Gastrocnemius medialis (tissue), 4 donors: ENCODE data around the gene KRTAP22-1.

ENCODE experiments used
- CTCF ChIP-seq, 5 experiments: fragments of 450-650 bp in 3 of 5; fragments of 200-600 bp in 2 of 5; sonication (generic) in 2 of 5; IDR thresholded peaks in 4 of 5; conservative IDR thresholded peaks in 1 of 5; 1 replicate in 4 of 5; 2 replicates in 1 of 5; pipeline ENCODE4 v1.5.1; 2016 to 2019; ENCODE audit warnings: antibody characterized with exemption in 5 of 5, mild to moderate bottlenecking in 3 of 5, moderate library complexity in 3 of 5
- POLR2A ChIP-seq, 2 donors: fragments of 450-650 bp; IDR thresholded peaks; one replicate each; pipeline ENCODE4 v1.6.1; 2017; ENCODE audit warnings: antibody characterized with exemption in 2 of 2, mild to moderate bottlenecking in 2 of 2, moderate library complexity in 2 of 2

DNA sequence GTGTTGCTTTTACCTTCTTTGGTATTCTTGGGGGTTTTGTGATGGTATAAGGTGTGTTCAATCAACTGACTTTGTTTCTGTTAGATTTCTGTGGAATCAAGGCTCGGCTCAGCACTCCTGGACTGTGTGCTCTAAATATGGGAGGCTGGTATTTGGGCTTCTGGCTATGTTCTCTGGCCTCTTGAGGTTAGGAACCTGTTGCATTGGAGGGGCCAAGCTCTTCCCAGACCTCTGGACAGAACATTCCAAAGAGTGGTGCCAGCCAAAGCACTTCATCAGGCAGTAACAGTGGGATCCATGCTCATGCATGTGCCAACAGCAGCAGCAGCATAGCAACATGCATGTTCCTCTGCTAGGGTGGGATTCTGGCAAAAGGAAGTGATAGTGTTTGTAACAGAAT lies 48.1 kb upstream of the KRTAP22-1 start:
- TF ChIP-seq CTCF (IDR thresholded peaks at IDR 0.05 in 4 of 5, conservative IDR thresholded peaks at IDR 0.05 in 1 of 5): no peak
- no peak for TF ChIP-seq POLR2A (IDR thresholded peaks at IDR 0.05)
